T-helper 1 cell treated with Interleukin-12 subunit alpha and Interleukin-12 subunit beta and Interleukin-4 antibody, amounts not matched to agents 30 ng/mL and 1 ng/mL, for 36 hours (primary cell): ENCODE measurements around the gene CBX5. TPM values are rescaled to one million over a fixed set of nuclear protein-coding genes. Genes with fewer than 3 reads are reported as not detected.

Experiments
- intact Hi-C: fragments of 100-400 bp; cut with micrococcal nuclease; formaldehyde crosslinking; loops from one replicate; pipeline ENCODE4 v1.15.1; 2024
- total RNA-seq: library from RNA; stranded (reverse); gene quantifications from 2 replicates; pipeline ENCODE4 v1.2.3, GENCODE V29; 2022

CBX5 gene
- total RNA-seq, 1 donor from 2014 or later = 123 TPM

- intact Hi-C loops = no loop called here
Observed at GRCh38 chr12:54182086-54182485, 97.8 kb downstream of the CBX5 start.

Other genes starting within 250 kb of the CBX5 start
- gene HOXC5, start 247.1 kb downstream of the CBX5 start, total RNA-seq = not detected in 2 replicates
- gene HOXC4, start 226.3 kb downstream of the CBX5 start, total RNA-seq = 0.42 TPM in 1 of 2 replicates, not detected in the other
- gene SMUG1, start 91.1 kb downstream of the CBX5 start, total RNA-seq = 28.7 and 30.2 TPM in 2 replicates
- gene HNRNPA1, start 604 bp upstream of the CBX5 start, total RNA-seq = 1,289 and 1,304 TPM in 2 replicates
- gene NFE2, start 20.9 kb upstream of the CBX5 start, total RNA-seq = not detected in 2 replicates
- 152 and 153 TPM in 2 replicates for gene COPZ1, start 45.0 kb upstream of the CBX5 start, total RNA-seq
- gene GPR84, start 84.4 kb upstream of the CBX5 start, total RNA-seq = 2.4 and 3.5 TPM in 2 replicates
- 0.66 and 1.2 TPM in 2 replicates for gene ZNF385A, start 104.6 kb upstream of the CBX5 start, total RNA-seq
- gene ITGA5, start 139.1 kb upstream of the CBX5 start, total RNA-seq = 65.2 and 71.1 TPM in 2 replicates
- 7.6 and 9.5 TPM in 2 replicates for gene GTSF1, start 193.5 kb upstream of the CBX5 start, total RNA-seq
- gene NCKAP1L, start 217.6 kb upstream of the CBX5 start, total RNA-seq = 167 and 171 TPM in 2 replicates